K562 (cell line): Measurements from ENCODE around the gene PATL1.

Experiments used
- FOSL1 ChIP-seq: fragments of 200-800 bp; sonication (Bioruptor generic); conservative IDR thresholded peaks from 2 replicates; pipeline ENCODE4 v1.6.1; 2016; ENCODE audit warnings: missing genetic modification characterization, missing compliant biosample characterization
- FOXM1 ChIP-seq, 2 experiments: fragments of 450-650 bp in 1 of 2; sonication (generic) in 1 of 2; formaldehyde crosslinking in 1 of 2; IDR thresholded peaks; 2 replicates each; pipeline versions ENCODE4 v1.6.1 to v1.9.0; 2017 to 2022; ENCODE audit warnings: low read depth in 2 of 2, mild to moderate bottlenecking in 2 of 2, missing genetic modification reagents in 1 of 2, moderate library complexity in 1 of 2
- POLR2A ChIP-seq: fragments of 450-650 bp; conservative IDR thresholded peaks from 2 replicates; pipeline ENCODE4 v1.6.1; 2016
- RAD21 ChIP-seq, 2 experiments: fragments of 250-450 bp in 1 of 2; fragments of 450-650 bp in 1 of 2; sonication (Bioruptor Pico) in 1 of 2; formaldehyde crosslinking in 1 of 2; IDR thresholded peaks in 1 of 2; conservative IDR thresholded peaks in 1 of 2; 2 replicates each; pipeline versions ENCODE4 v1.4.0 to v1.8.0; 2020 to 2022; ENCODE audit warnings: mild to moderate bottlenecking in 2 of 2, moderate library complexity in 1 of 2
- RBFOX2 ChIP-seq: fragments of 200-400 bp; formaldehyde crosslinking; IDR thresholded peaks from 2 replicates; pipeline ENCODE4 v1.6.1; 2017; ENCODE audit warnings: low read depth, mild to moderate bottlenecking, low read length, moderate library complexity
- TAL1 ChIP-seq: fragments of 450-650 bp; IDR thresholded peaks from 2 replicates; pipeline ENCODE4 v1.6.1; 2016; ENCODE audit warnings: mild to moderate bottlenecking
- TEAD2 ChIP-seq: fragments of 450-650 bp; IDR thresholded peaks from 2 replicates; pipeline ENCODE4 v1.6.1; 2016; ENCODE audit warnings: missing genetic modification characterization, control low read depth, missing compliant biosample characterization
- TF ChIP-seq, protein P1 (sequence below), 3 experiments: IDR thresholded peaks in 2 of 3; conservative IDR thresholded peaks in 1 of 3; 2 replicates each; pipeline ENCODE4 v1.5.1; 2011 to 2012; ENCODE audit warnings: low read length in 3 of 3, mild to moderate bottlenecking in 3 of 3, control low read depth in 2 of 3, improper control_type of control experiment in 1 of 3, inconsistent platforms in 1 of 3, low read depth in 1 of 3, mixed read lengths in 1 of 3, moderate library complexity in 1 of 3; ENCODE audit not compliant: insufficient read depth in 2 of 3
- TF ChIP-seq, protein P2 (sequence below): fragments of 250-450 bp; sonication (Bioruptor Pico); IDR thresholded peaks from 2 replicates; pipeline ENCODE4 v1.8.0; 2022; ENCODE audit warnings: moderate library complexity, mild to moderate bottlenecking, inconsistent platforms
- TF ChIP-seq, protein P3 (sequence below): fragments of 450-650 bp; IDR thresholded peaks from 2 replicates; pipeline ENCODE4 v1.6.1; 2016; ENCODE audit warnings: antibody characterized with exemption

DNA sequence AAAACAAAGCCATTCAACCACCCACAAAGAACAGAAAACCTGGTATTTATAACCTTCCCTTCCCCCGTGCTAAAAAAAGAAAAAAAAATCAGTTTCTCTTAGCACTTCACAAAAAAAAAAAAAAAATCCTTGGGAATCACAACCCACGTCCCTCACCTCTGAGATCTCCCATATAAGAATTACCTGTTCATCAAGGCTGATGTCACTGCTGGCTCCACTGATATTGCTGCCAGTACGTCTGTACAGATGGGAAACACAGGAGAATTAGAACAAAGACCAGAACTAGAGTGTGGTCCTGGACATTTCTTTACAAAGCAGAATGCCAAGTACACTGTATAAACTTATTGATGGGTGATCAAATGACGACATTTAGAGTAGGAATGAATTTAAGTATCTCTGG, 68.2 kb downstream of the PATL1 start:
- TF ChIP-seq RAD21 (CRISPR knock-in tag; conservative IDR thresholded peaks at IDR 0.05 in 1 of 2, IDR thresholded peaks at IDR 0.05 in 1 of 2) (no peak), POLR2A (no peak), TAL1 (no peak), RBFOX2 (no peak), FOSL1 (tag) (no peak), TEAD2 (tag) (no peak), FOXM1 (IDR thresholded peaks at IDR 0.05; ENCODE audit: low read depth) (no peak), FOXM1 (CRISPR knock-in tag; IDR thresholded peaks at IDR 0.05; ENCODE audit: low read depth) (no peak)
- TF ChIP-seq, protein P1, sequence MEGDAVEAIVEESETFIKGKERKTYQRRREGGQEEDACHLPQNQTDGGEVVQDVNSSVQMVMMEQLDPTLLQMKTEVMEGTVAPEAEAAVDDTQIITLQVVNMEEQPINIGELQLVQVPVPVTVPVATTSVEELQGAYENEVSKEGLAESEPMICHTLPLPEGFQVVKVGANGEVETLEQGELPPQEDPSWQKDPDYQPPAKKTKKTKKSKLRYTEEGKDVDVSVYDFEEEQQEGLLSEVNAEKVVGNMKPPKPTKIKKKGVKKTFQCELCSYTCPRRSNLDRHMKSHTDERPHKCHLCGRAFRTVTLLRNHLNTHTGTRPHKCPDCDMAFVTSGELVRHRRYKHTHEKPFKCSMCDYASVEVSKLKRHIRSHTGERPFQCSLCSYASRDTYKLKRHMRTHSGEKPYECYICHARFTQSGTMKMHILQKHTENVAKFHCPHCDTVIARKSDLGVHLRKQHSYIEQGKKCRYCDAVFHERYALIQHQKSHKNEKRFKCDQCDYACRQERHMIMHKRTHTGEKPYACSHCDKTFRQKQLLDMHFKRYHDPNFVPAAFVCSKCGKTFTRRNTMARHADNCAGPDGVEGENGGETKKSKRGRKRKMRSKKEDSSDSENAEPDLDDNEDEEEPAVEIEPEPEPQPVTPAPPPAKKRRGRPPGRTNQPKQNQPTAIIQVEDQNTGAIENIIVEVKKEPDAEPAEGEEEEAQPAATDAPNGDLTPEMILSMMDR (IDR thresholded peaks at IDR 0.05 in 2 of 3, conservative IDR thresholded peaks at IDR 0.05 in 1 of 3; ENCODE audit: insufficient read depth in 2 of 3, low read depth in 1 of 3, low read length in 3 of 3): no peak
- TF ChIP-seq, protein P2, sequence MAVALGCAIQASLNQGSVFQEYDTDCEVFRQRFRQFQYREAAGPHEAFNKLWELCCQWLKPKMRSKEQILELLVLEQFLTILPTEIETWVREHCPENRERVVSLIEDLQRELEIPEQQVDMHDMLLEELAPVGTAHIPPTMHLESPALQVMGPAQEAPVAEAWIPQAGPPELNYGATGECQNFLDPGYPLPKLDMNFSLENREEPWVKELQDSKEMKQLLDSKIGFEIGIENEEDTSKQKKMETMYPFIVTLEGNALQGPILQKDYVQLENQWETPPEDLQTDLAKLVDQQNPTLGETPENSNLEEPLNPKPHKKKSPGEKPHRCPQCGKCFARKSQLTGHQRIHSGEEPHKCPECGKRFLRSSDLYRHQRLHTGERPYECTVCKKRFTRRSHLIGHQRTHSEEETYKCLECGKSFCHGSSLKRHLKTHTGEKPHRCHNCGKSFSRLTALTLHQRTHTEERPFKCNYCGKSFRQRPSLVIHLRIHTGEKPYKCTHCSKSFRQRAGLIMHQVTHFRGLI: no peak
- TF ChIP-seq, protein P3, sequence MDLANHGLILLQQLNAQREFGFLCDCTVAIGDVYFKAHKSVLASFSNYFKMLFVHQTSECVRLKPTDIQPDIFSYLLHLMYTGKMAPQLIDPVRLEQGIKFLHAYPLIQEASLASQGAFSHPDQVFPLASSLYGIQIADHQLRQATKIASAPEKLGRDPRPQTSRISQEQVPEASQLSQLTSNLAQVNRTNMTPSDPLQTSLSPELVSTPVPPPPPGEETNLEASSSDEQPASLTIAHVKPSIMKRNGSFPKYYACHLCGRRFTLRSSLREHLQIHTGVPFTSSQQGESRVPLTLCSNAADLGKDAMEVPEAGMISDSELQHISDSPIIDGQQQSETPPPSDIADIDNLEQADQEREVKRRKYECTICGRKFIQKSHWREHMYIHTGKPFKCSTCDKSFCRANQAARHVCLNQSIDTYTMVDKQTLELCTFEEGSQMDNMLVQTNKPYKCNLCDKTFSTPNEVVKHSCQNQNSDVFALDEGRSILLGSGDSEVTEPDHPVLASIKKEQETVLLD: no peak
